NB4 (cell line): Measurements from ENCODE around the gene RPN2.

Experiments
- DNase-seq: peaks from one replicate; pipeline ENCODE4 v3.0.0; 2010; ENCODE audit warnings: low read depth
- H3K4me3 ChIP-seq: one replicate; pipeline ENCODE4 v1.5.1; 2011; ENCODE audit warnings: mild to moderate bottlenecking, low read depth, low read length, moderate library complexity
- CTCF ChIP-seq: IDR thresholded peaks from one replicate; pipeline ENCODE4 v1.5.1; 2012; ENCODE audit warnings: low read depth, low read length
- MYC ChIP-seq: IDR thresholded peaks from 2 replicates; pipeline ENCODE4 v1.6.1; 2011; ENCODE audit warnings: low read depth, low read length
- POLR2A ChIP-seq: IDR thresholded peaks from 2 replicates; pipeline ENCODE4 v1.6.1; 2011; ENCODE audit warnings: mild to moderate bottlenecking; ENCODE audit not compliant: insufficient read length; ENCODE audit errors: extremely low read depth
- TF ChIP-seq, protein P1 (sequence below): IDR thresholded peaks from 2 replicates; pipeline ENCODE4 v1.6.1; 2011; ENCODE audit warnings: low read depth, low read length

Gene RPN2

GRCh38 chr20:37222086-37222485, 43.0 kb downstream of the RPN2 start:
- no peak for DNase-seq
- no peak overlapping the region for H3K4me3 ChIP-seq
- TF ChIP-seq, protein P1, sequence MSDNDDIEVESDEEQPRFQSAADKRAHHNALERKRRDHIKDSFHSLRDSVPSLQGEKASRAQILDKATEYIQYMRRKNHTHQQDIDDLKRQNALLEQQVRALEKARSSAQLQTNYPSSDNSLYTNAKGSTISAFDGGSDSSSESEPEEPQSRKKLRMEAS = no peak
- TF ChIP-seq POLR2A = no peak
- no peak for TF ChIP-seq CTCF
- no peak for TF ChIP-seq MYC

DNA sequence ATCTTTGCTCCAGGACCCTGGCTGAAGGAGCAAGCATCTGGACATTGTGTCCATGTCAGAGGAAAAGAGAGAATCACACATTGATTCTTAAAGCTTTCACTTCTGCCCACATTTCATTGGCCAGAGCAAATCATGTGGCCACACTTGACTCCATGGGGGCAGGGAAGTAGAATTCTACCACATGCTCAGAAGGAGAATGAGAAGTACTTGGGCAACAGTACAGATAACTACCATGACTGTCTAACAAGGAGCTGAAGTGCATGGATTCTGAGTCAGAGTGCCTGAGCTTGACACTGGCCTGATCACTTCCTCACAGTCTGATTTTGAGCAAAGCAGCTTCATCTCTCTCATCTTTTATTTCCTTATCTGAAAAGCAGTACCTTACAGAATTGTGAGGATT, 43.9 kb downstream of the RPN2 start:
- peak; percentile 84 for DNase-seq
- TF ChIP-seq, protein P1 = peak; percentile 95
- TF ChIP-seq CTCF (no peak), MYC (peak; percentile 93), POLR2A (no peak)
- no peak overlapping the region for H3K4me3 ChIP-seq

GRCh38 chr20:37225146-37225545, 46.0 kb downstream of the RPN2 start:
- no peak for DNase-seq
- TF ChIP-seq MYC (no peak), CTCF (no peak), POLR2A (no peak)
- TF ChIP-seq, protein P1 = no peak

GRCh38 chr20:37226889-37227288, 47.8 kb downstream of the RPN2 start:
- TF ChIP-seq CTCF = no peak
- TF ChIP-seq MYC = no peak
- TF ChIP-seq, protein P1 = no peak
- no peak for TF ChIP-seq POLR2A

More at GRCh38 chr20:37225146-37225545, 46.0 kb downstream of the RPN2 start:
- no peak overlapping the region for H3K4me3 ChIP-seq

GRCh38 chr20:37228082-37228481, 49.0 kb downstream of the RPN2 start:
- TF ChIP-seq POLR2A (no peak), MYC (no peak), CTCF (no peak)
- TF ChIP-seq, protein P1 = no peak
- no peak overlapping the region for H3K4me3 ChIP-seq
- no peak for DNase-seq

More at GRCh38 chr20:37226889-37227288, 47.8 kb downstream of the RPN2 start:
- DNase-seq = no peak
- H3K4me3 ChIP-seq = no peak overlapping the region

DNA sequence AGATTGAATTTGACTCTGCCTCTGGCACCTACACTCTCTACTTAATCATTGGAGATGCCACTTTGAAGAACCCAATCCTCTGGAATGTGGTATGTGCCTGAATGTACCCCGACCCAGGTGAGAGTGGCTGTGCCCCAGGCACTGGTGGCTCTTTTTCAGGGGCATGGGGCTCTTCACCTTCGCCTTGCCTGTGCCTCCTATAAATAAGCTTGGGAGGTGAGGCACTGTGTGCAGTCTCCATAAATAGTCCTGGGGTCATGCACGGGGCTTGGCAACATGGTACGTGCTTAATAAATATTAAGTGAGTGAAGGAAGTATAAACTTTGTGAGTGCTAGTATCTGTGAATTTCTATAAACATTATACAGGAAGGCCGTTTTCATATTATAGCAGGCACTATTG, 49.5 kb downstream of the RPN2 start:
- no peak for DNase-seq
- H3K4me3 ChIP-seq = no peak overlapping the region
- TF ChIP-seq POLR2A (no peak), CTCF (no peak), MYC (no peak)
- TF ChIP-seq, protein P1 = no peak
